ENCODE data around the gene GPR183.

GPR183 gene

DNA sequence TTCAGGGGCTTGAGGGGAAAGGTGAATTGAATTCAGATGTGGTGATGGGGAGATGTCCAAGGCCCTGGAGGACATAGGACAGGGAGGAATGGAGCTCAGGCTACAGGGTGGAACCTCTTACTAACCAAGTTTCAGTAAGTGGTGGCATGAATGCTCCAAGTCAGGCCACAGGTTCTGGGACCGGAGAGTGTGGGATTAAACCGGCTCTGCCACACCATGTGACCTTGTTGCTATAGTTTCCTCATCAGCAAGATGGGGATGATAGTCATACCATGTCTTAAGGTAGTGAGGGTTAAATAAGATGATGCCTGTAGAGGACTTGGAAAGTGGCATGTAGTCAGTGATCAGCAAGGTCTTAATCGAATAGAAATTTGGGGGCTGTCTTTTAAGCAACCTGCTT is 16.3 kb downstream of the GPR183 start:
- no peak for DNase-seq

DNA sequence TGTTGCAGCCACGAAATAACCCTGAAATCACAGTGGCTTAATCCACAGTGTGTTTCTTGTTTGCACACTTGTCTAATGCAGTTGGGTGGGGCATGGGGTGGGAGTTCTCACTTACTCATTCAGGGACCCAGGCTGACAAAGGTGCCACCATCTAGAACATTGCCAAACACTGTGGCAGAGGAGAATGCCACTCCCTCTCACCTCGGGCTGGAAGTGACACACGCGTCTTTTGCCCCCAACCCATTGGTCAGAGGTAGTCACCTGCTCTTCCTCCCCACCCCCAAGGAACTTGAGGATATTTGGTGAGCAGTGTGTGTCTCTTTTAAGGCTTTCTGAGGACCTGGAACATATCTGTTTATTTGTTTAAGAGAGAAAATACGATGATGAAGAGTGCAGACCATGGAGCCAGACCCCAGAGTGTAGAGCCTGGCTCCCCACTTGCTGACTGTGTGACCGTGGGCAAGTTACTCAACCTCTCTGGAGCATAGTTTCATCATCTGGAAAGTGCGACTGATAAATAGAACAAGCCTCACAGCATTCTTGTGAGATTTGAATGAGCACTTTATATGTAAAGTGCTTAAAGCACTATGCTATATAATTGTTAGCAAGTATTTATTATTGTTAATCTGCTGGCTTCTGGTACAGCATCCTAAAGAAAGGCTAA is 17.4 kb downstream of the GPR183 start:
- peak; percentile 80 for DNase-seq

GRCh38 chr13:99289271-99289670 is 17.9 kb downstream of the GPR183 start:
- DNase-seq: no peak

GRCh38 chr13:99288089-99288488 is 19.1 kb downstream of the GPR183 start:
- peak; percentile 84 for DNase-seq

DNA sequence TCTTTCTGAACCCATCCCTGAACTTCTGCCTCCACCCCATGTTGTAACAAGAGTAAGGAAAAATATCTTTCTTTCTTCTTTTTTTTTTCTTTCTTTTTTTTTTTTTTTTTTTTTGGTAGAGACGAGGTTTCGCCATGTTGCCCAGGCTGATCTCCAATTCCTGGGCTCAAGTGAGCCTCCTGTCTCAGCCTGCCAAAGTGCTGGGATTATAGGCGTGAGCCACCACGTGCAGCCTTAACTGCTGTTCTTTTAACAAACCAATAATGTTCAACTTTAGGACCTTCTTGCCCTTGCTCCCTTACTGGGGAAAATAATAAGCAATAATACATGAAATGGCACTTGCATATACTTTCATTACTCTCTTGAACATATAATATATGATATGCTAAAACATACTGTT is 19.6 kb downstream of the GPR183 start:
- DNase-seq: no peak

DNA sequence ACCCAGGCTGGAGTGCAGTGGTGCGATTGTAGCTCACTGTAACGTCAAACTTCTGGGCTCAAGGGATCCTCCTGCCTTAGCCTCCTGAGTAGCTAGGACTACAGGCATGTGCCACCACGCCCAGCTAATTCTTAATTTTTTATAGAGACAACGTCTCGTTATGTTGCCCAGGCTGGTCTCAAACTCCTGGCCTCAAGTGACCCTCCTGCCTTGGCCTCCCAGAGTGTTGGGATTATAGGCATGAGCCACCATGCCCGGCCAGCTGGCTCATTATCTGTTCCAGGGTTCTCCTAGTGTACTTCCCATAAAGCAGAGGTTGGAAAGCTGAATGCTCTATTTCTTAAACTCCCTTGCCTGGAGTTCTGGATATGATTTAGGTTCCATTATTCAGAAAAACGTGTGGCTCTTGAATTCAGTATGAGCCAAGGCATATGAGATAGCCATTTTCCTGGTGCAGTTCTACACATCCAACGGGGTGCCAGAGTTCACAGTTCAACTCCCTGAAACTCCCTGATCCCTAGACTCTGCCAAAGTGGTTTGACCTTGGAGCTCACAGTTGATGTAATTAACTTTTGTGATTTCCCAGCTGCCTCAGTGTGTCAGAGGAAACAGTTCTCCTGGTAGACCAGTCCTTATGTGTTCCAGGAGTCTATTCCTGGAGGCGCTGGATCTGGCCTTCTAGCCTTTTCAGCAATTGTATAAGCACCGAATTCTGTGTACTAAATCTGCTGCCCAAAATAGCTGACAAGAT is 21.6 kb downstream of the GPR183 start:
- no peak for DNase-seq

DNA sequence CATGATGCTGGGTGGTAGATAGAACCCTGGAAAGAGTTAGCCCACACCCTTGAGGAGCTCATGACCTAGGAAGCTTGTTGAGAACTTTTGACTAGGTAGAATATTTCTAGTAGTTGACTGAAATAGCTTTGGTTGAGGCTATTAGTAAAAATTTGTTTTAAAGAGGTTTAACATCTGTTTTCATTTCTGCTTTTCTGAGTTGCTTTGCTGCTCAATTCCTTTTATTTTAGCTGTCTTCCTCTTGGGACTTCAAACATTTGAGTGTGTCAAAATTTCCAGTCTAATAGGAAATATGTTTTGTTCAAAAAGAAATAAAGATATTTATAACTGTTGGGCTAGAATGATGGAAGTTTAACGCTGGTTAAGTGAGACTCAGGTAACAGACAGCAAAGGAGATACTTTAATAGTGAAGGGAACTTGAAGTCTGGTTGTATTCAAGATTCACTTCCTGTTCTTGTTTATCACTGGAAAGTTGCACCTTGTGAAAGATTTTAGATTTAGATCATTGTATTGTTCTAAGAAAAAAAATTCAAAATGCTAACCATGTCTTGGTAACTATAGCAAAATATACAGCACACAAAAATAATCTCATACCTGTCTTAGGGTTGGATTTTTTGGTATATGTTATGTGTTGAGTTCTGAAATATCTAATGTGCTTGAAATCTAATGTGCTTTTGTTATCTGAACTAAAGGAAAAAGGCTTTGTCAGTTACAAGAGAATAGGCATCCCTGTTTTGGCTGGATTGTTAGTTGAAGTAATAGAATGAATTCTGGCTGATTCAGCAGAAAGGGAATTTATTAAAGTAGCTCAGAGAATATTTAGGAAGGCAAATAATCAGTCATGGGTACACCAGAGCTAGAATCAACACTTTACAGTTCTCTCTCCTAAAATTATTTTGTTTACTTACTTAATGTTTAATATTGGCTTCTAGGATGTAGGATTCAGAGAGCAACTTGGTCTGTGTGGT is 24.7 kb downstream of the GPR183 start:
- DNase-seq: no peak

GRCh38 chr13:99281811-99282263 is 25.4 kb downstream of the GPR183 start:
- DNase-seq: no peak

- DNase-seq: no peak
These were observed 27.0 kb downstream of the GPR183 start for GRCh38 chr13:99280166-99280565.

DNA sequence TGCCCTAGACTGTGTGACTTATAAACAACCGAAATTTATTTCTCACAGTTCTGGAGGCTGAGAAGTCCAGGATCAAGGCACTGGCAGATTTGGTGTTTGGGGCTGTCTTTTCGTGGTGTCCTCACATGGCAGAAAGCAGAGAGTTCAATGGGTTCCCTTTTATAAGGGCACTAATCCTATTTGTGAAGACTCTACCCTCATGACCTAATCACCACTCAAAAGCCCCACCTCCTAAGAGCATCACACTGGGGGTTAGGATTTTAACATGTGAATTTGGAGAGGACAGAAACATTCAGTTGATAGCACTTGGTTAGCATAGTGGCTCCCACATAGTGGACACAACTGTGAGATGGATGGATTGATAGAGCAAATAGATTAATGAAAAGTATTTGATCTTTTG is 27.6 kb downstream of the GPR183 start:
- no peak for DNase-seq

- DNase-seq: no peak
These were observed 28.4 kb downstream of the GPR183 start for GRCh38 chr13:99278843-99279242.

GRCh38 chr13:99278200-99278599 is 29.0 kb downstream of the GPR183 start:
- no peak for DNase-seq

DNA sequence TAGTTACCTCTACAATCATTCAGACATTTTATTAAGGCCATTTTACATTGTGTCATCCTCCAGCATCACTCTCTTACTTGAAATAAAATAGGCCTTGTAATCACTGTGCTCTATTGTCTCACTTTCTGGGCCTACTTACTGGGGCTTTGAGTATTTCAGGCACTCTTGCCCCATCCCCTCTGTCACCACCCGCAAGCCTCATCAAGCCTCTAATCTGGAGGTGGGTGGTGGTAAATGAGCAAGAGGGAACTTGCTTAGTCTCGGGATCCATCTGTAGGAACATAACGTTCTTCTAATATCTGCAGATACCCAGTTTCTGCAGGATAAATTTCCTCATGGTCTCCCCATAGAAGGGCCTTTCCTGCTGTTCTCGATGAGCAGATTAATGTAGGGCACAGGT is 29.6 kb downstream of the GPR183 start:
- DNase-seq: no peak

GRCh38 chr13:99276706-99277105 is 30.5 kb downstream of the GPR183 start:
- no peak for DNase-seq

DNA sequence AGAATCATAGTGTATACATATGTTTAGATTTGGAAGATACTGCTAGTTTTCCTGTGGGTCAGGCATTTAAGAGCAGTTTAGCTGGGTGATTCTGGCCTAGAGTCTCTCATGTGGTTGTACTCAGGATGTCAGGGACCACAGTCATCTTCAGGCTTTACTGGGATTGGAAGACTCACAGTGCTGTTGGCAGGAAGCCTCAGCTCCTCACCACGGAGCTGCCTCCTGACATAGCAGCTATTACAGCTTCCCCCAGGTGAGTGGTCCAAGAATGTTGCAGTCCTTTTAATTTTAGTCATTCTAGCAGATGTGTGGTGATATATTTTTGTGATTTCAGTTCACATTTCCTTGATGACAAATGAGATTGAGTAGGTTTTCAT is 32.1 kb downstream of the GPR183 start:
- DNase-seq: peak; percentile 42

- no peak for DNase-seq
These were observed 34.1 kb downstream of the GPR183 start for GRCh38 chr13:99273128-99273527.

GRCh38 chr13:99272481-99272880 is 34.7 kb downstream of the GPR183 start:
- no peak for DNase-seq

DNA sequence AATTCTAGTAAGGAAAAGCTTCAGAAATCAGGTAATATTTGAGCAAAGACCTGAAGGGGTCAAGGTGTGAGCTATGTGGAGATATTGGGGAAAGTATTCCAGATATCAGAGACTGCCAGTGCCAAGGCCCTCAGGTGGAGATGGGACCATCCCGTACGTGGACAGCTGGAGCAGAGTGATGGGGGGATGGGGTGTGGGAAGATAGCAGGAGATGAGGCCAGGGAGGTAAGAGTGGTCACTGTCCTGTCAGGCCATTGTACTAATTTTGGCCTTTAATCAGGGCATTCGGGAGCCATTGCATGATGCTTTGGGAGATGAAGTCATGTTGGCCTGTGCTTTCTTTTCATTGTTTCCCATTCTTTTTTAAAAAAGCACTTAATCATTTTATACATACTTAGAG is 36.0 kb downstream of the GPR183 start:
- DNase-seq: no peak

GRCh38 chr13:99270518-99270917 is 36.7 kb downstream of the GPR183 start:
- DNase-seq: no peak

GRCh38 chr13:99269627-99270241 is 37.5 kb downstream of the GPR183 start:
- no peak for DNase-seq

GRCh38 chr13:99268822-99269221 is 38.4 kb downstream of the GPR183 start:
- no peak for DNase-seq

DNA sequence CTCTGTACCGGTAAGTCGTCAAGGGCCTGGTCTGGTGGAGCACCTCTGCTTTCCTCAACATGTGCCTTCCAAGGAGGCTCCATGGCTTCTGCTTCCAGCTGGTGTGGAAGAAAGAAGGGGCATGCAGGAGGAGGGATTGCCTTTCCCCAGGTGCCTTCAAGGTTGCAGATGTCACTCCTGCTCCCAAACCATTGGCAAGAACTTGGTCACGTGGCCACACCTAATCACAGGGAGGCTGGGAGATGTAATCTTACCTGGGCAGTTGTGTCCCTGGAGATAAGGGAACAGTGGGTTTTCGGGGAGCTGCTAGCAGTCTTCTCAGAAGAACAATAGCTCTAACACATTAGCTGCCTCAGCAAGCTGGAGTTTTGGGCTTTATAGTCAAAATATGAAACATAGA is 39.3 kb downstream of the GPR183 start:
- DNase-seq: no peak

DNA sequence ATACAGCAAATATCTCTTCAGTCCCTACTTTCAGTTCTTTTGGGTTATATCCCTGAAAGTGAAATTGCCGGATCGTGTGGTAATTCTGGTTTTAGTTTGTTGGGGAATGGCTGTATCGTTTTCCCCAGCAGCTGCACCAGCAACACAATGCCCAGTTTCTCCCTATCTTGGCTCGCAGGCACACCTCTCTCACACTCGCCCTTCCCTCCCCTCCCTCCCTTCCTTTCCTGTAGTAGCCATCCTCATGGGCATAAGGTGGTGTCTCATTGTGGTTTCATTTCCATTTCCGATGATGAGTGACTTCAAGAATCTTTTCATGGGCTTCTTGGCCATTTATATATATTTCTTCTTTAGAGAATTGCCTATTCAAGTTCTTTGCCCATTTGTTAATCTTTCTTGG is 40.4 kb downstream of the GPR183 start:
- DNase-seq: no peak
